HAP-1 (cell line): ENCODE data around the gene SLC12A7.

ENCODE experiments used
- DNase-seq, 2 experiments: peaks; one replicate each; pipeline ENCODE4 v3.0.0-alpha.2; 2016 to 2020; ENCODE audit warnings: low spot score in 2 of 2
- H3K27me3 ChIP-seq: fragments of 250-450 bp; sonication (Bioruptor Pico); 2 replicates; pipeline ENCODE4 v1.5.1; 2020; ENCODE audit warnings: low read depth, mild to moderate bottlenecking, moderate library complexity
- H3K36me3 ChIP-seq: fragments of 250-450 bp; sonication (Bioruptor Pico); replicated peaks from 2 replicates; pipeline ENCODE4 v1.5.1; 2020; ENCODE audit warnings: mild to moderate bottlenecking
- H3K4me1 ChIP-seq: fragments of 250-450 bp; sonication (Bioruptor Pico); 2 replicates; pipeline ENCODE4 v1.5.1; 2020; ENCODE audit warnings: mild to moderate bottlenecking
- H3K4me3 ChIP-seq: fragments of 250-450 bp; sonication (Bioruptor Pico); 2 replicates; pipeline ENCODE4 v1.5.1; 2020; ENCODE audit warnings: mild to moderate bottlenecking, moderate library complexity
- H3K9me3 ChIP-seq: fragments of 250-450 bp; sonication (Bioruptor Pico); 2 replicates; pipeline ENCODE4 v1.5.1; 2020; ENCODE audit warnings: mild to moderate bottlenecking, moderate library complexity
- in situ Hi-C: fragments of 300-500 bp; cut with MboI; formaldehyde crosslinking; loops from 3 replicates; pipeline ENCODE4 v1.14.3; 2020; ENCODE audit warnings: low sequenced_read_pairs, inconsistent platforms, mixed read lengths

Gene SLC12A7

DNA sequence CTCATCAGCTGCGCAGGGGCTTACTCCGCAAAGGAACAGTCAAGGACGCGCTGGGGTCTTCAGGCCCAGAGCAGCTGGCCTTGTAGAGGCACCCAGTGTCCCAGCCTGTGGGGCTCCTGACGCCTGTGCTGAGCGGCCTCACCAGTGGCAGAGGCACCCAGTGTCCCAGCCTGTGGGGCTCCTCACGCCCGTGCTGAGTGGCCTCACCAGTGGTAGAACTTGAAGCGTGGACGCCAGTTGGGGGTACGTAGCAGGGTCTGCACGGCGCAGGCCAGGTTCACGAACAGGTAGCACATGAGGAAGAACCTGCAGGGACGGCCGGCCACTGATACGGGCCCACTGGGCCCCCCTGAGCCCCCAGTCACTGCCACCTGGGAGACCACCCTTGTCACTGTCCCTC lies 35.9 kb downstream of the SLC12A7 start:
- H3K4me1 ChIP-seq: no peaks in the 10 kb centered on the region
- in situ Hi-C loops: no loop called here
- no peaks in the 10 kb centered on the region for H3K27me3 ChIP-seq
- DNase-seq: no peak
- H3K4me3 ChIP-seq: no peak overlapping the region
- no peaks in the 10 kb centered on the region for H3K9me3 ChIP-seq
- H3K36me3 ChIP-seq: no peaks in the 10 kb centered on the region; the same call in none of the 2 replicates

DNA sequence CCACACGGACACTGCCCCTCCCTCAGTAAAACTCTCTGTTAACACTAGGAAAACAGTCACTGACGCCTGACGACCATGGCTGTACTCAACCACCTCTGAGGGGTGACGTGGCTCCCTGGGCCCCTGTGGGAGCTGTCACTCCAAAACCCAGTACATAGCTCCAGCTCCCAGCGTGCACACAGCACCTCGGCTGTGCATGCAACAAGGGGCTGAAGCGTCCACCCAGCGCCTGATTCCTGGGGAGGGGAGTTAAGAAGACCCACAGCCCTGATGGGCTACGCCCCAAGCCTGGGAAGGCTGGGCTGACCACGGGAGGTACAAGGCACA lies 36.3 kb downstream of the SLC12A7 start:
- no peak for DNase-seq
- Histone ChIP-seq H3K36me3 (no peaks in the 10 kb centered on the region; the same call in none of the 2 replicates), H3K4me1 (no peaks in the 10 kb centered on the region), H3K27me3 (no peaks in the 10 kb centered on the region), H3K4me3 (no peak overlapping the region), H3K9me3 (no peaks in the 10 kb centered on the region)
- in situ Hi-C loops: no loop called here

DNA sequence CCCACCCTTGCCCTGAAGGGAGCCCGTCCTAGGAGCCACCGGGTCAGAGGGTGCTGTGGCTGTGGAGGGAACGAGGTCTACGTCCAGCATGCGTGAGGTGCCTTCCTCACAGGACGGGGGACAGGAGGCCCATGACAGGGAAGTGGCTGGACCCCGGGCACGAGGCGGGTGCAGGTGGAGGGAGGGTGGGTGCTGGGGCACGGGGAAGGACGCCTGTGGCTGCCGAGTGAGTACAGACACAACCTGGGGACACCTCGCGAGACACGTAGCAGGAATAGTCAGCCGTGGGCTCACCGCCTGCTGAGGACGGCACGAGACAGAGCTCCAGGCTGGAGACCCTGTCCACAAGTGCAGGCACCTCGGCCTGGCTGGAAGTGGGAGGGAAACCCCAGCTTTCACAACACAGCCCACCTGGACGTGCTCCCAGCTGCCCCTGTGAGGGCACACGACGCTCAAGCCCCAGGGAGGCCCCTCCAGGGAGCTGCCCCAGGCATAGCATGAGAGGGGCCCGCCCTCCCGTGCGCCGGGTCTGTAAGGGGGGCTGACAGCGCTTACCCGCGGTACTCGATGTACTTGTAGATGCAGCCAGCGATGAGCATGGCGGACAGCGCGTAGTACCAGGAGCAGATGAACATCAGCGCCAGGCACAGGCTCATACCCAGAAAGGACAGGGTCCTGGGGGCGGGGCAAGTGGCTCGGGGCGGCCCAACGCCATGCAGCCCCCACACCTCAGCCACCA lies 36.9 kb downstream of the SLC12A7 start:
- in situ Hi-C loops: no loop called here
- Histone ChIP-seq H3K4me3 (no peak overlapping the region), H3K36me3 (no peaks in the 10 kb centered on the region; the same call in none of the 2 replicates), H3K9me3 (no peaks in the 10 kb centered on the region), H3K27me3 (no peaks in the 10 kb centered on the region), H3K4me1 (no peaks in the 10 kb centered on the region)
- DNase-seq: no peak

DNA sequence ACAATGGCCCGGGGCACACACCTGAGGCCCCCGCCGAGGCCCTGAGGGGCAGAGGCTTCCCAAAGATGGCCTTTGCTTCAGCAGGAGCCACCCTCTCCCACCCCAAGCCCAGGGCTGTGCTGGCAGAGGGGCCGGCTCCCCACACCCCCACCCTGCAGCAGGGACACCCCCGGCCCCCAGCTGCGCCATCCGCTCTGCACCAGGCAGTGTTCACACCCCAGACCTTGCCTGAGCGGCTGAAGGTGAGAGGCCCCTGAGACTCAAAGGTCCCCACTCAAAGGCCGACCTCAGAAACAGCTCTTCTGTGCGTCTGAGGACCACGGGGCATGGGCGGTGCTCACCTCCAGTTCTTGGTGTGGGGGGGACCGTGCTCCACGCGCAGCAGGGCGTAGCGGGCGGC lies 37.6 kb downstream of the SLC12A7 start:
- H3K27me3 ChIP-seq: no peaks in the 10 kb centered on the region
- no peaks in the 10 kb centered on the region for H3K4me1 ChIP-seq
- DNase-seq: no peak
- H3K36me3 ChIP-seq: no peaks in the 10 kb centered on the region; the same call in none of the 2 replicates
- in situ Hi-C loops: no loop called here
- no peaks in the 10 kb centered on the region for H3K9me3 ChIP-seq
- no peak overlapping the region for H3K4me3 ChIP-seq

DNA sequence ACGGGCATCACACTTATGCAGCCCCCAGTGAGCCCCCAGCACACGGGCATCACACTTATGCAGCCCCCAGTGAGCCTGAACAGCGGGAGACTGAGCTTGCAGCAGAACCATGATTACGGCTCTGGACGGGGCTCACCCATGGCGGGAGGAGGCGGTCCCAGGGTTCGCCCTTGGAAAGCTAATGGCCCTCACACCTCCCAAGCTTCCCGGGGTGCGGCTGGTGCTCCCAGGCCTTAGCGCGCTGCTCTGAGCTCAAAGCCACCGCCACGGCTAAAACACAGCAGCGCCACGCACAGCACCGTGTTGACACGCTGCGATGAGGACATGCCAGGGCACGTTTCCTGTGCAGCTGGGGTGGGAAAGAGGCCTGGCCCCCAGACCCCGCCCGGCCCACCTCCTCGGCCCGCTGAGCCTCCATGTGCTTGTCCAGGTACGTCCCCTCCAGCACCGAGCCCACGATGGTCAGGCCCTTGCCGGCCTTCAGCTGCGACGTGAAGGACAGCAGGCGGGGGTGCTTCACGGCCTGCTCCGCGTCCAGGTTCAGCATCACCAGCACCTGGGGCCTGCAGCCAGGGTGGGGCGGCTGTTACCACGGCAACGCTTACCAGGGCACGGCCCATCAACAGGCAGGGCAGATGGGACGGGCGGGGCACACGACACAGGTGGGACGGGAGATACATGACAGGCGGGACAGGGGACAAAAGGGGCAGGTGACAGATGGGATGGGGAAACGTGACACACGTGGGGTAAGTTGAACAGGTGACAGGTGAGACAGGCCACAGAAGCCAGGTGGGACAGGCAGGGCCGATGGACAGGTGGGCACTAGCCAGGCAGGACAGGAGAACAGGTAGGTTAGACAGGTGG lies 38.4 kb downstream of the SLC12A7 start:
- no peaks in the 10 kb centered on the region for H3K9me3 ChIP-seq

DNA sequence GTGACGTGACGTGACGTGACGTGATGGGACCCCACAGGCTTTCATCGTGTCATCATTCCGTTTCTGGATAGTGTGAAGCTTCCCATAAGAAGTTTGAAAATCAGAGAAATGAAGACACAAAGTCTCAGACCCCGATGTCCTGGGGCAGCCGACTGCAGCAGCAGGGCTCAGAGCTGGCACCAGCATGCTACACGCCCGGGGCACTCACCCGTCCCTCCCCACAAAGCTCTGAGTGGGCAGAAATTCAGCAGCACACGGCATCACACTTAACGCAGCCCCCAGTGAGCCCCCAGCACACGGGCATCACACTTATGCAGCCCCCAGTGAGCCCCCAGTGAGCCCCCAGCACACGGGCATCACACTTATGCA lies 42.2 kb downstream of the SLC12A7 start:
- no peaks in the 10 kb centered on the region for H3K9me3 ChIP-seq
- H3K4me3 ChIP-seq: no peak overlapping the region
- in situ Hi-C loops: no loop called here
- no peaks in the 10 kb centered on the region; the same call in 1 of the 2 replicates for H3K36me3 ChIP-seq
- H3K27me3 ChIP-seq: no peaks in the 10 kb centered on the region
- DNase-seq: no peak
- no peaks in the 10 kb centered on the region for H3K4me1 ChIP-seq

More for the DNA sequence above, 38.4 kb downstream of the SLC12A7 start:
- Histone ChIP-seq H3K4me3 (no peak overlapping the region), H3K4me1 (no peaks in the 10 kb centered on the region), H3K36me3 (no peaks in the 10 kb centered on the region; the same call in 1 of the 2 replicates), H3K27me3 (no peaks in the 10 kb centered on the region)
- in situ Hi-C loops: no loop called here
- DNase-seq: no peak

DNA sequence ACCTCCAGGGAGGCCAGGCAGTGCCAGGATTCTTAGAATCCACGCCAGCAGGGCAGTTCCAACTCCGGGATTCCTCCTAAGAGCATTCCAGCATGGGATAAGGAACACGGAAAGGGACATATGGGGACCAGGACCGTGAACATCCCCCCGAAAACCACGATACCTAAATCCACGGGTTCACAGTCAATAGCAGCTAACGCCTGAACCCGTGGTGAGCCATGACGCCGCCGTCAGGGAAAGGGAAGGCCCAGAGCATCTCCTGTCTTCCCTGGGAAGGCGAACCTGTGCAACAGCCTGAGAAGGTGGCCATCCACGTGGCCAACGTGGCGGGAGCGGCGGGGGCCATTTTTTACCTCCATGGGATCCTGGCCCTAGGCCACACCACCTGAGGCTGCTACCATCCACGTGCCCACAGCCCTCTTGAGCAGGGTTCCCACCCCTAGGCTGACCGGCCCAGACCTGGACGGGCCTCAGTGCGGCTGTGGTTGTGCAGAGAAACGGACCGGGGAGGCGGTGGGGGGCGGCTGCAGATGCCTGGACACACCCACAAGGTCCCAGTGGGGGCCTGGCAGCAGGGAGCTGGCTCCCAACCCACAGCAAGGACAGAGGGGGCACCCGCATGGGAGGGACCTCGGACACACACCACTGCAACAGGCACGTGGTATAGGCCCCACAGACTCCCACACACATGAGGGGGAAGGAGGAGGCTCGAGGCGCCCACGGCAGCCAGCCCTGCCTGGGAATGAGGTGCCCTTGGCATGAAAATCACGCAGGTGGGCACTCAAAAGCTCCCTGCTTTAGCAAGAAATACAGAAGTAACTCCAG lies 42.8 kb downstream of the SLC12A7 start:
- DNase-seq: no peak
- Histone ChIP-seq H3K4me1 (no peaks in the 10 kb centered on the region), H3K27me3 (no peaks in the 10 kb centered on the region), H3K9me3 (no peaks in the 10 kb centered on the region), H3K4me3 (no peak overlapping the region), H3K36me3 (no peaks in the 10 kb centered on the region; the same call in 1 of the 2 replicates)
- in situ Hi-C loops: no loop called here

DNA sequence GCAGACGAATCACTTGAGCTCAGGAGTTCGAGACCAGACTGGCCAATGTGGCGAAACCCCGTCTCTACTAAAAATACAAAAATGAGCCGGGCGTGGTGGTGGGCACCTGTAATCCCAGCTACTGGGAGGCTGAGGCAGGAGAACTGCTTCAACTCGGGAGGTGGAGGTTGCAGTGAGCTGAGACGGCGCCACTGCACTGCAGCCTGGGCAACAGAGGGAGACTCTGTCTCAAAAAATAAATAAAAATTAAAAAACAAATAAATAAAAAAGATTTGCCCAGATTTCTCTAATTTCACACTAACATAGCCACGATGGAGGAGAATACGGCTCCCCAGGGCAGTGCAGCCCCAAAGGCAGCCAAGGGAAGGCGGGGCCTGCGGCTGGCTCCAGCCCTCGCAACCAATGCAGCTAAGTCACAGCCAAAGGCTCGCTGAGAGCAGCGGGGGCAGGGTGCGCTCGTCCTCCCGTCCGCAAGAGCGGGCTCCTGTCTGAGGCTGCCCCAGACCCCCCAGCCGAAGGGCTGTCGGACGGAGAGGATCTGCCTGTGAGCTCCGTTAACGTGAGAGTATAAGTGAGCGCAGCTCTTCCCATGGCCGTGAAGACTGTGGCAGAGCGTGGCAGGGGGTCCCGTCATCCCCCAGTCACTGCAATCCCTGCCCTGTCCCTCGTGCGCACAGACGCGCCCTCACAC lies 43.5 kb downstream of the SLC12A7 start:
- H3K36me3 ChIP-seq: no peaks in the 10 kb centered on the region; the same call in 1 of the 2 replicates
- no peaks in the 10 kb centered on the region for H3K27me3 ChIP-seq
- no peaks in the 10 kb centered on the region for H3K9me3 ChIP-seq
- no peak overlapping the region for H3K4me3 ChIP-seq
- no peak for DNase-seq
- no peaks in the 10 kb centered on the region for H3K4me1 ChIP-seq
- in situ Hi-C loops: no loop called here

DNA sequence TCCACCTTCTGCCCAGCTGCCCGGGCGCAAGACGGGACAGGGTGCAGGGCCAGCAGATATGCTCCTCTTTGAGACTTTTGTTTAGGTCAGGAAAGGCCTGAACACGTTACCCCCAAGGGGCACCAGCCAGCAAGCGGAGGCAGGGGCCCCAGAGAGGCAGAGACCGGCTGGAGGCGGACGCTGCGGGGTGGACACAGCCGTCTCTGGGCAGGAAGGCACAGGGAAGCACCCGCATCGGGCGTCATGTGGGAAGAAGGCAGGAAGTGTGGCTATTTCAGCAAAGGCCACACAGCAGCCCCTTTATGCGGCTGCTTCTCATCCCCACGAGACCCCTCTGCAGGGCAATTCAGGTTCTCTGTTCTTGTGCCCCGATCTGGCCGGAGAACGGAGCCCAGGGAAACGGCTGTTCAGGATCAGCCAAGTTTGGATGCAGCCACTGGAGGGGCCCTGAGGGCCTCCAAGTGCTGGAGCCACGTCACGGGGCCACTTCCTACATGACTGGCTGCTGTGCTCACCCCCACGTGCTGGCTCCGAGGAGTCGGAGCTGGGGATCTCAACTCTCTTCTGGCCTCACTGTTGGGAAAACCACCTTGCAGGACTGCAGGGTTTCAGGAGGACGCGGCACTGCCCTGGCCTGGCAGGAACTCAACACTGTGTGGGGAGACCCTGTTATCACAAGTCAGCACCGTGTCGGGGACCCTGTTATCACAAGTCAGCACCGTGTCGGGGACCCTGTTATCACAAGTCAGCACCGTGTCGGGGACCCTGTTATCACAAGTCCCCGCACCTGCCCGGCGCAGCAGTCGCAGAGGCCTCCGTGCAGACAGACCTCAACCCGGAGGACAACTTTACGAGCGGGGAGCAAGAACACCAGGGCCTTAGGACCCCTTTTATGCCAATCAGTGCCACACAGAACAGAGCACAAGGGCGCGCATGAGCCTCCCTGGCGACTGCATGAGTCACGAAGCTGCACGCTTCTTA lies 44.4 kb downstream of the SLC12A7 start:
- no peak overlapping the region for H3K4me3 ChIP-seq
- H3K36me3 ChIP-seq: no peaks in the 10 kb centered on the region
- in situ Hi-C loops: no loop called here
- H3K27me3 ChIP-seq: no peaks in the 10 kb centered on the region
- no peak for DNase-seq
- no peaks in the 10 kb centered on the region for H3K9me3 ChIP-seq
- no peaks in the 10 kb centered on the region for H3K4me1 ChIP-seq

DNA sequence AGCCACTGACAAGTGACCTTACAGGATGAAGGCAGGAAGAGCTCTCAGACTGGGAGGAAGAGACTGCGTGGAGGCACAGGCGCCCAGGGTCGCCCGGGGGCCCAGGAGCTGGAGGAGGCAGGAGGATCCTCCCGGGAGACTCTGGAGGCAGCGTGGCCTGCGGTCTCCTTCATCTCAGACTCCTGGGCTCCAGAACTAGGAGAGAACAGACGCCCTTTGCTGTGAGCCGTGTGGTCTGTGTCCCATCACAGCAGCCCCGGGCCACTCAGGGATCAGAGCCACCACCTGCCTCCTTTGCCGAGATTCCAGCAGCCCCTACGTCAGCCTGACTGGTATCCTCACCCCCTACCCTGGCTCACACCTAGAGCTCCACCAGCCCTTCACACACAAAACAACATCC lies 45.2 kb downstream of the SLC12A7 start:
- no peak overlapping the region for H3K4me3 ChIP-seq
- in situ Hi-C loops: no loop called here
- H3K36me3 ChIP-seq: no peaks in the 10 kb centered on the region
- no peaks in the 10 kb centered on the region for H3K27me3 ChIP-seq
- H3K4me1 ChIP-seq: no peaks in the 10 kb centered on the region
- DNase-seq: no peak
- H3K9me3 ChIP-seq: no peaks in the 10 kb centered on the region

DNA sequence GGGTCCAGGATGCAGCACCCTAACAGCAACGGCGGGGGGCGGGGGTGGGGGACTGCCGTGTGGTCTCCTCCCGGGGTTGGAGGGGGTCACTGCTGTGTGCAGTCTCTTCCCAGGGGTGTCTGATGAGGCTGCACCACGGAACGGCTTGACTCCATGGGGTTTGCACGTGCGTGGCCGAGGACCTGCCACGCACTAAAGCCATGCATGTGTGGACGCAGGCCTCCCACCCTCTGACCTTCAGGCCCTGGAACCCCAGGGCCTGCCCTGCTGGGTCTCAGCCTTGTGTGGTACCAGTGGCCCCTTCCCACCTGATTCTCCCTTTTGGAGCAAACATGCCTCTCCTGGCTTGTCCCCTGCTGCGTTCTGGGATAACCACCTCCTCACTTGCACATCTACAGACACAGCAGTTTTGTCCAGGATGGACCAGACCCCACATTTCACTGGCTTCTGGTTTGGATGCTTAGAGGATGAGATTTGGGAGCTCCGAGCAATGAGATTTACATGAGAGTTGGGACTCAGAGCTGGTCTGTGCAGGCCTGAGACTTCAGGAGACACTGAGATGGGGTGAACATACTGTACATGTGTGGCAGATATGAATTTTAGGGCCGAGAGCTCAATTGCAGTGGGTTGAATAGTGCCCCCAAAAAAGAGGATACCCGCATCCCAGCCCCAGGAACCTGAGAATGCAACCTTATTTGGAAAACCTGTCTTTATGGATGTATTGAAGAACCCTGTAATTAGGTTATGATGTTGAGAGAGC lies 45.8 kb downstream of the SLC12A7 start:
- in situ Hi-C loops: no loop called here
- Histone ChIP-seq H3K9me3 (no peaks in the 10 kb centered on the region), H3K36me3 (no peaks in the 10 kb centered on the region), H3K4me3 (no peak overlapping the region), H3K27me3 (no peaks in the 10 kb centered on the region), H3K4me1 (no peaks in the 10 kb centered on the region)
- no peak for DNase-seq

DNA sequence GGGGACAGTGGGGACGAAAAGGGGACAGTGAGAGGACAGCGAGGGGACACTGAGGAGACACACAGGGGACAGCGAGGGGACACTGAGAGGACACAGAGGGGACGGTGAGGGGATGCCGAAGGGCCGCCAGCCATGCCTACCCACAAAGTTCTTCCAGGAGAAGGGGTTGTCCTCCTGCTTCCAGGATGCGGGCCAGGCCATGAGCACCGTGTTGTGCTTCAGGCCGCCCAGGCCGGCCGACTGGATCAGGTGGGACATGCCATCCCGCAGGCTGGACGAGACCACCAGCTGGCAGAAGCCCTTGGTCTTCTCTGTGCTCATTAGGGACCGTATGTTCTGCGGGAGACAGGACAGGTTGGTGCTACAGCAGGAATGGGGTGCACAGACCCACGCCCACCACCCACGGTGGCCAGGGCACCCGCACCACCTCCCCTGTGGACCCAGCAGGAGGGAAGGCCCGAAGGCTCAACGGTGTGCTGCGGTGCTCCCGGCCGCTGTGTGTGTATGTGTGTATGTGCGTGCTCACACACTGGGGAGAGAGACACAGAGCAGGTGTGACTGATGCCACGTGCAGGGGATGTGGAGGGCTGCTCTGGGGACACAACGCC lies 46.6 kb downstream of the SLC12A7 start:
- Histone ChIP-seq H3K36me3 (no peaks in the 10 kb centered on the region), H3K27me3 (no peaks in the 10 kb centered on the region), H3K4me1 (no peaks in the 10 kb centered on the region), H3K4me3 (no peak overlapping the region), H3K9me3 (no peaks in the 10 kb centered on the region)
- in situ Hi-C loops: no loop called here
- DNase-seq: no peak
